Liver (tissue), 9 donors: ENCODE results near the gene PATJ. TPM values are rescaled to one million over a fixed set of nuclear protein-coding genes. Genes with fewer than 3 reads are reported as not detected.

ENCODE experiments used
- DNase-seq: peaks from one replicate; pipeline ENCODE4 v3.0.0-alpha.2; 2017; ENCODE audit warnings: low spot score
- H3K27ac ChIP-seq, 2 donors: one replicate each; pipeline ENCODE4 v1.7.0; 2013; ENCODE audit warnings: inconsistent platforms in 2 of 2, low read length in 2 of 2, control low read depth in 1 of 2, low read depth in 1 of 2, mild to moderate bottlenecking in 1 of 2
- H3K27me3 ChIP-seq, 4 donors: one replicate each; pipeline versions ENCODE4 v1.6.1 to v1.7.0; 2013; ENCODE audit warnings: low read length in 3 of 4, inconsistent platforms in 1 of 4, mild to moderate bottlenecking in 1 of 4, moderate library complexity in 1 of 4; ENCODE audit not compliant: control insufficient read depth in 4 of 4, insufficient read depth in 4 of 4
- H3K36me3 ChIP-seq, 4 donors: one replicate each; pipeline versions ENCODE4 v1.6.1 to v1.7.0; 2013; ENCODE audit warnings: low read length in 3 of 4, mild to moderate bottlenecking in 3 of 4, low read depth in 1 of 4, moderate library complexity in 1 of 4; ENCODE audit not compliant: control insufficient read depth in 4 of 4, insufficient read depth in 3 of 4
- H3K4me1 ChIP-seq, 4 donors: one replicate each; pipeline versions ENCODE4 v1.6.1 to v1.7.0; 2013; ENCODE audit warnings: low read length in 3 of 4, mild to moderate bottlenecking in 3 of 4, moderate library complexity in 1 of 4; ENCODE audit not compliant: control insufficient read depth in 4 of 4, insufficient read depth in 4 of 4
- H3K4me3 ChIP-seq, 3 donors: one replicate each; pipeline versions ENCODE4 v1.6.1 to v1.7.0; 2013; ENCODE audit warnings: low read length in 3 of 3, control low read depth in 1 of 3, low read depth in 1 of 3, mild to moderate bottlenecking in 1 of 3
- H3K9ac ChIP-seq, 2 donors: one replicate each; pipeline ENCODE4 v1.7.0; 2013; ENCODE audit warnings: low read length in 2 of 2, mild to moderate bottlenecking in 2 of 2, moderate library complexity in 2 of 2, control low read depth in 1 of 2, low read depth in 1 of 2
- H3K9me3 ChIP-seq, 4 donors: one replicate each; pipeline versions ENCODE4 v1.6.1 to v1.7.0; 2013; ENCODE audit warnings: low read length in 3 of 4; ENCODE audit not compliant: control insufficient read depth in 4 of 4
- ATF3 ChIP-seq: IDR thresholded peaks from 2 replicates; pipeline ENCODE4 v1.6.1; 2016; ENCODE audit warnings: antibody characterized with exemption
- CTCF ChIP-seq: fragments of 150-350 bp; IDR thresholded peaks from 2 replicates; pipeline ENCODE4 v1.5.1; 2017; ENCODE audit warnings: improper control_type of control experiment, low read depth, low read length; ENCODE audit not compliant: missing input control
- EGR1 ChIP-seq, 2 donors: IDR thresholded peaks; 2 replicates each; pipeline ENCODE4 v1.6.1; 2016 to 2018; ENCODE audit warnings: antibody characterized with exemption in 2 of 2, low read depth in 2 of 2
- FOXA1 ChIP-seq: IDR thresholded peaks from 2 replicates; pipeline ENCODE4 v1.6.1; 2016; ENCODE audit warnings: antibody characterized with exemption
- FOXA2 ChIP-seq: IDR thresholded peaks from 2 replicates; pipeline ENCODE4 v1.6.1; 2016; ENCODE audit warnings: antibody characterized with exemption
- GABPA ChIP-seq, 2 donors: IDR thresholded peaks in 1 of 2; conservative IDR thresholded peaks in 1 of 2; 2 replicates each; pipeline ENCODE4 v1.6.1; 2016; ENCODE audit warnings: antibody characterized with exemption in 2 of 2, mild to moderate bottlenecking in 1 of 2, moderate library complexity in 1 of 2
- HNF4A ChIP-seq, 2 donors: conservative IDR thresholded peaks; 2 replicates each; pipeline ENCODE4 v1.6.1; 2016; ENCODE audit warnings: antibody characterized with exemption in 2 of 2, mild to moderate bottlenecking in 2 of 2
- HNF4G ChIP-seq: IDR thresholded peaks from 2 replicates; pipeline ENCODE4 v1.6.1; 2016; ENCODE audit warnings: antibody characterized with exemption
- JUND ChIP-seq, 2 donors: IDR thresholded peaks; 2 replicates each; pipeline ENCODE4 v1.6.1; 2016; ENCODE audit warnings: antibody characterized with exemption in 2 of 2
- MAX ChIP-seq: IDR thresholded peaks from 2 replicates; pipeline ENCODE4 v1.6.1; 2016; ENCODE audit warnings: antibody characterized with exemption
- NR2F2 ChIP-seq: IDR thresholded peaks from 2 replicates; pipeline ENCODE4 v1.6.1; 2016; ENCODE audit warnings: antibody characterized with exemption
- RAD21 ChIP-seq, 2 donors: IDR thresholded peaks; 2 replicates each; pipeline ENCODE4 v1.6.1; 2016; ENCODE audit warnings: antibody characterized with exemption in 2 of 2, mild to moderate bottlenecking in 2 of 2
- REST ChIP-seq: IDR thresholded peaks from 2 replicates; pipeline ENCODE4 v1.6.1; 2016; ENCODE audit warnings: antibody characterized with exemption, mild to moderate bottlenecking
- RXRA ChIP-seq, 2 donors: IDR thresholded peaks; 2 replicates each; pipeline ENCODE4 v1.6.1; 2017 to 2018; ENCODE audit warnings: antibody characterized with exemption in 2 of 2, mild to moderate bottlenecking in 1 of 2
- SP1 ChIP-seq: IDR thresholded peaks from 2 replicates; pipeline ENCODE4 v1.6.1; 2018; ENCODE audit warnings: antibody characterized with exemption, mild to moderate bottlenecking
- TAF1 ChIP-seq: conservative IDR thresholded peaks from 2 replicates; pipeline ENCODE4 v1.6.1; 2016; ENCODE audit warnings: antibody characterized with exemption, mild to moderate bottlenecking
- YY1 ChIP-seq: IDR thresholded peaks from 2 replicates; pipeline ENCODE4 v1.6.1; 2016; ENCODE audit warnings: antibody characterized with exemption, mild to moderate bottlenecking
- ZBTB33 ChIP-seq: IDR thresholded peaks from 2 replicates; pipeline ENCODE4 v1.6.1; 2016; ENCODE audit warnings: antibody characterized with exemption
- WGBS: extraction: QIAGEN DNeasy Blood & Tissue Kit; methylation state at CpG from one replicate; pipeline ENCODE4 v1.1.7; 2013; 5-methylcytosine and 5-hydroxymethylcytosine counted together
- polyA plus RNA-seq, 2 donors: library from polyadenylated mRNA; stranded (reverse) in 1 of 2; unstranded in 1 of 2; fragments of 200-250 nt in 1 of 2; fragments of >200 nt in 1 of 2; fragmentation: Nextera tagmentation in 1 of 2; extraction: Ambion mirVana in 1 of 2; gene quantifications; one replicate each; pipeline versions ENCODE4 v1.2.1 to v1.2.3, GENCODE V29; 2013 to 2015
- total RNA-seq, 2 donors: library from RNA; depleted of rRNA; stranded (reverse); fragments of >200 nt; gene quantifications; one replicate each; pipeline ENCODE4 v1.2.3, GENCODE V29; 2014
- donor health status: healthy.
- donor health status: healthy.
- donor health status: healthy.
- donor health status: healthy.
- donor health status: healthy.

PATJ gene
- total and polyA plus RNA-seq, 4 donors = 5.7 to 29.8 (median 9.0) TPM

- H3K9ac ChIP-seq = no peak overlapping the region
- TF ChIP-seq JUND (IDR thresholded peaks at IDR 0.05) = no peak
- TF ChIP-seq MAX = no peak
- no peak for TF ChIP-seq TAF1
- no peak for TF ChIP-seq HNF4A (conservative IDR thresholded peaks at IDR 0.05)
- TF ChIP-seq GABPA (IDR thresholded peaks at IDR 0.05 in 1 of 2, conservative IDR thresholded peaks at IDR 0.05 in 1 of 2) = no peak
- no peak for TF ChIP-seq RXRA (IDR thresholded peaks at IDR 0.05)
- TF ChIP-seq SP1 = no peak
- no peak for TF ChIP-seq ATF3
- no peak for TF ChIP-seq REST
- no peak for TF ChIP-seq FOXA1
- TF ChIP-seq RAD21 (IDR thresholded peaks at IDR 0.05) = no peak
- TF ChIP-seq ZBTB33 = no peak
- TF ChIP-seq EGR1 (IDR thresholded peaks at IDR 0.05; ENCODE audit: low read depth in 2 of 2) = no peak
- no peak for TF ChIP-seq FOXA2
- no peak for TF ChIP-seq HNF4G
- TF ChIP-seq YY1 = no peak
- TF ChIP-seq NR2F2 = no peak
- TF ChIP-seq CTCF = no peak
- WGBS = 98% methylated on average over 3 of the region's 3 CpGs
- H3K4me3 ChIP-seq = no peak overlapping the region
- DNase-seq = no peak
- H3K9me3 ChIP-seq = no peaks in the 10 kb centered on the region
- no peaks in the 10 kb centered on the region for H3K27me3 ChIP-seq
- H3K4me1 ChIP-seq = no peaks in the 10 kb centered on the region
- no peaks in the 10 kb centered on the region for H3K36me3 ChIP-seq
- H3K27ac ChIP-seq = no peak overlapping the region
Measured at GRCh38 chr1:61953790-61954150, 211.5 kb downstream of the PATJ start.

- 97% methylated on average over 1 of the region's 1 CpG for WGBS
- Histone ChIP-seq H3K36me3 (no peaks in the 10 kb centered on the region), H3K4me1 (no peaks in the 10 kb centered on the region), H3K4me3 (no peak overlapping the region), H3K27me3 (no peaks in the 10 kb centered on the region), H3K27ac (no peak overlapping the region), H3K9ac (no peak overlapping the region), H3K9me3 (no peaks in the 10 kb centered on the region)
- no peak for DNase-seq
- TF ChIP-seq ZBTB33 (no peak), ATF3 (no peak), SP1 (no peak), YY1 (no peak), EGR1 (IDR thresholded peaks at IDR 0.05; ENCODE audit: low read depth in 2 of 2) (no peak), JUND (IDR thresholded peaks at IDR 0.05) (no peak), FOXA1 (no peak), CTCF (no peak), TAF1 (no peak), GABPA (IDR thresholded peaks at IDR 0.05 in 1 of 2, conservative IDR thresholded peaks at IDR 0.05 in 1 of 2) (no peak), MAX (no peak), RXRA (IDR thresholded peaks at IDR 0.05) (no peak), HNF4G (no peak)
Measured at GRCh38 chr1:61955261-61955660, 213.0 kb downstream of the PATJ start.
